Ammon's horn (tissue), 1 donor: ENCODE data around the gene DUSP28.

ENCODE experiments used
- DNase-seq: peaks from one replicate; pipeline ENCODE4 v3.0.0-alpha.2; 2016; ENCODE audit warnings: low spot score

DUSP28 gene

DNA sequence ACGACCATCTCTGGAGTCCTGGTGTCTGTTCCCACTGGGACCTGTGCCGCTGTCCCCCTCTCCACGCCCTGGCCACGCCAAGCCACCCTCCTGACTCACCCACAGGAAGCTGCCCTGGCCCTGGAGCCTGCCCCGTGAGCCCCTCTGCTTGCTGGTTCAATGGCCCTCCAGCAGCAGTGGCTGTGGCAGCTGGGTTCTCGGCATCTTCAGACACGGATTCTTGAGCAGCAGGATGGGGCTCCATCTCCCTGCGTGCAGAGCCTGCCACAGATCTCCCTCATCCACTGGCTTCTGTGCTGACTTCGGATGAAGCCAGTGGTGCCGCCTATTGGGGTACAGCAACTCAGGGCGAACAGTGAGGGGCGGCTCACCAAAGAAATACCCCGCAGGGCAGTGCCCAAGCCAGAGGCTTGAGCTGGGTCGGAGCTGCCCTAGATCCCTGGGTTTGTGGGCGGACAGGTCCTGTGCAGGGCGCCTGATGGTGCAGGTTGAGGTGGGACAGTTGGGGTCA, 40.3 kb downstream of the DUSP28 start:
- DNase-seq = no peak

DNA sequence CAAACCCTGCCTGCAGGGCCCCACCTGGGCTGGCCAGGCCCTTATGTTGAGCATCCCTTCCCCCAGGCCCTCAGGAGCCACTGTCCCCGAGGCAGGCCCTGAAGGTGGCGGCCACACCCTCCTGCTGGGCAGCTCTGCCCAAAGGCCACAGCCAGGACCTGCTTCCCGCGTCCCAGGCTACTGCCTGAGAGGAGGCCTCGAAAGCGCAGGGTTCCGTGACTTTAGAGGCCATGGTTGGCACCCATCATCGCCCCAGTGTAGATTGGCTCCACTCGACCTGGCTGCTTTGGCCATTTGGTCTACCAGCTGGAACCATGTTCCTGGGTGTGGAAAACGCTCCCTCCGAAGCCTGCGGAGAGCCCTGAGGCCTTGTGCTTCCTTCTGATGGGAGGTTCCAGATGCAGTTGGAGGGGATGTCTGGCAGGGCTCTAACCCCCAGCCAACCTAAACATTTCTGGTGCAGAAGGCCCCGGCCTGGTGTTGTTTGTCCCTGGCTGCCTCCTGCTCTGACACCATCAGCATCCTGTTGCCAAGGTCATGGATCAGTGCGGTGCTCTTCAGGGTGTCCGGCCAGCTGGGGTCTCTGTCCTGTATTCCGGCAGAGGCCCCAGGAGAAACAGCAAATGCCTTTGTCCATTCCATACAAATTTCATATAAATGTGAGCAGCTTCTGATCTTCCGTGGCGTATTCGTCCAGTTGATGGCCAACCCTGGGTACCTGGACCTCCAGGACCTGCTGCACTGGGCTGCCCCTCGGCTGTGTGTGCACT, 41.1 kb downstream of the DUSP28 start:
- DNase-seq = no peak

DNA sequence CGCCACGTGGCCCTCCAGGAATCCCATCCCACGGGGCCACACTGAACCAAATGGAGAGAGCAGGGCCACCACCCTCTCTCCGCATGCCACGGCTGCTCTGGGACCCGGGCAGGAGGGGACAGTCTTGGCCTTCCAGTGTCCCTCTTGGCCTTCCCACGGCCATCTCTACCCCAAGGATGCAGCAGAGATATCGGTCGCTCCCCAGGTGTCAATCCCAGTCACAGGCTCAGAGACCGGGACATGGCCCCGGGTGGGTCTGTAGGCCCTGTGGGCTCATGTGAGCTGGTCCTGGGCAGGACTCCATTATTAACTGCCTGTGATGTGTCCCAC, 41.6 kb downstream of the DUSP28 start:
- no peak for DNase-seq

DNA sequence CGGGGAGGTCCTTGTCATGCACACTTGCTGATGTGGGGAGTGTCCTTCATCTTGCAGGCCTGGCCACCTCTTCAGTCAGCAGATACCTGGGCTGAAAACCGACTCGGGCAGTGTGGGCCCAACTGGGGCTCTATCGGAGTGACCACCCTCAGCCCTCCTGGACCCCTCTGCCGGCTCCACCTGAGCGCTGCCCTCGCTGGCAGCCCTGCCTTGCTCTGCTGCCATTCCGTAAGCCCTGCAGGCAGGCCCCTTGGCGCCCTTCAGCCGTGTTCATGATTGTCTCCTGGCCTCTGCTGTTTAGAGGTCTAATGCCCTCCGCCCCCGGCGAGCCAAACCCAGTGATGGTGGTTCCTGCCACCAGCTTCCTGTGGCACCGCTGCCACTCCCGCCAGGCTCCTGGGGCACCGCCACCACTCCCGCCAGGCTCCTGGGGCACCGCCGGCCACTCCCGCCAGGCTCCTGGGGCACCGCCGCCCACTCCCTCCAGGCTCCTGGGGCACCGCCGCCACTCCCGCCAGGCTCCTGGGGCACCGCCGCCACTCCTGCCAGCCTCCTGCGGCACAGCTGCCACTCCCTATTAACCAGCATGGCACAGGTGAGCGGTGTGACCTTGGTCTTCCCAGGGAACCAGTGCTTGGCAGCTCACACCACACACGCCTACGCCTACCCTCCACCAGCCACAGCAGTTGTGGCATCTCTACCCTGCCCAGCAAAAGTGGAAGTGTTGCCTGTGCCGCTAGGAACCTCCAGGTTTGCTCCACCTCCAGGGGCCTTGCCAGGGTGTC, 42.3 kb downstream of the DUSP28 start:
- DNase-seq = no peak

DNA sequence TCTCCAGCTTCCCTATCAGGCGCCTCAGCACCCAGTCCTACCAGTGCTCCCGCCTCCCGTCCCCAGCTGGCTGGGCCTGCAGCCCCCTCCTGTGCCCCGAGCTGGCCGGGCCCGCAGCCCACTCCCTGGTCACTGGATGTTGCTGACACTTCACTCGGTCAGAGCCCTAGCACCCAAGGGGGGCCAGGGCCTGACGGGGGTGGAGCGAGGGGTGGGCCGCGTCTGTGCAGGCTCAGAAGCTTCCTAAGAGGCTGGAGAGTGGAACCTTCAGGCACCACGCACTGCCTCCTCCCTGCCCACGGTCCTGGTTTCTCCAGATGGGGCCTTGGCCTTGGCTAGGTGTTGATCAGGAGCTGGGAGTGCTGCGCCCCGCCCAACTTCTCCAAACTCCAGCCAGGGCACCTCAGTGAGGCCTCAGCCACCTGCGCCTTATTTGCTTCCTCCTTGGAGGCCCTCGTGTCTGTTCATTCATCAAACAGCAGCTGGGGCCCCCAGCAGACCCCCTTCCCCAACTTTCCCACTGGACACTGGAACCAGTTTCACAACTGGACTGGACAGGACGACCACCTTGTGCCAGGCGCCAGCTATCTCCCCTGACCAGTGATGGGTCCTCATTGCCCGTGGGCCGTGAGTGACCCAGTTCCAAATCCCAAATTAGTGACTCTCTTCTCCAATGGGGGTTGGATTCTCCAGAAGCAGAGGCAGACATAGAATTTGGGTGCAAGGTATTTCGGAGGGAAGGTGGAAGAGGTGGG, 43.1 kb downstream of the DUSP28 start:
- no peak for DNase-seq

DNA sequence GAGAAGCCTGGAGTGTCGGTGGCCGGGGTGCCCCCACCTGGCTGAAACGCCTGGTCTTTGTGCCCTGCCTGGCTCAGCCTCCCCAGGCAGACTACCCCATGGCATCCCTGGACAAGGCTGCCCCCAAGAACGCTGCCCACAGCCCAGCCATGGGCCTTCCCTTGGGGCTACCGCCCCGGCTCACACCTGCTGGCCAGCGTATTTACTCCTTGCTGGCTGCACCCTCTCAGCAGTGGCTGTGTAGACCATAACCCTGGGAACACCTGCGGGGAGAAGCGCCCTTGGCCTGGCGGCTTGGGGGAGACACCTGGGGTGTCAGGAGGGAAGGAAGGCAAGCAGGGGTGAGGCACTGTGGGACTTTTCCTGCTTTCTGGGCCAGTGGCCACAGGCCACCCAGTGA, 43.7 kb downstream of the DUSP28 start:
- DNase-seq = no peak

DNA sequence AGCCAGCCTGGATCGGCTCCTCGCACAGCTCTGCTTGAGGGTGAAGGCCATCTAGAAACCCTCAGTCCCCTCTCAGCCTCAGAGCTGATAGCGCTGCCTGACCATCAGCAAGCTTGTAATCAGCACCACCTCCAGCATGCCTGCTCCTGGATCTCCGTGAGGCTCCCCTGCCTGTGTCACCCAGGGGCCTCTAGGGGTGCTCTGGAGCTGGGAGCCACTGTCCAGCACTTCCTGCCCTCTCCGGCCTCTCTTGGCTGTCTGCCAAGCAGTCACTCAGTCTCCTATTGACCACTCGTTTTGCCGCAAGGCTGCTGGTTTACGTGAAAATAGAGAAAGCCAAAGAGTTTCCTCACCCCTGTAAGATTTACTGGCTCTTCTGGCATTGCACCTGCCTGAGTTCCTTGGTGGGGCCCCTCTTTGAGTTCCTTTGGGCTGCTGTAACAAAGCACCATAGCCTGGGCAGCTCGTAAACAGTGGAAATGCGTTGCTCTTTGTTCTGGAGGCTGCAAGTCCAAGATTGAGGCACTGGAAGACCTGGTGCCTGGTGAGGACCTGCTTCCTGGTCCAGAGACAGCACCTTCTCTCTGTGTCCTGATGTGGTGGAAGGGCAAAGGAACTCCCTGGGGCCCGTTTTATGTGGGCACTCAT, 44.3 kb downstream of the DUSP28 start:
- peak; percentile 91 for DNase-seq

DNA sequence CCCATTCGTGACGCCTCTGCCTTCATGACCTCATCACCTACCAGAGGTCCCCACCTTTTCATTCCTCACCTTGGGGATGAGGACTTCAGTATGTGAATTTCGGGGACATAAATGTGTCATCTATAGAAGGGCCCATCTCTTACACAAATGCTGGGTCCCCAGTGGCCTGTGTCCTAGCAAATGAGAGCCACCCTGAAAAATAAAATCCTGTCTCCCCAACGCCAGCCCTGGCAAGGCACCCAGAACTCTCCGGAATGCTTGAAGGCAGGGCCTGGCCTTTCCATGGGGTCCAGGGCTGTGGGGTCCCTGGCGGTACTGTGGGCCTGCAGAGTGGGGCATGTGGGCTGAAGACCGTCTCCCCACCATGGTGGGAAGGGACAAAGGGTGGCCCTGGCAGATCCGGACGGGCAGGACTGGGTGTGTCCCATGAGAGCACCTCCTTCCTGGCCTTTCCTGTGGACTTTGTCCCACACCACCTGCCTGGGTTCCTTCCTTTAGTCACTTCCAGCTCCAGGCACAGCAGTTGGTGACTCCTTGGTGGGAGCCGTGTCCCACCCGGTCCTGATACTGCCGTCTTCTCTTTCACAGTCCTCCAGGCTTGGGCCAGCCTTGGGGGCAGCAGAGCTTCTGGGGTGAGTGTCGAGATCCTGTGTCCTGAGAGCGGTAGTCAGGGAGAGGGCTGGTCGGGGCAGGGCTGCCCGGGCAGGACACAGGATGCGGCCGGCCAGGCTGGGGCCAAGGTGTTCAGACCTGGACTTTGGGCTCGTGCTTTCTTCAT, 45.0 kb downstream of the DUSP28 start:
- no peak for DNase-seq

DNA sequence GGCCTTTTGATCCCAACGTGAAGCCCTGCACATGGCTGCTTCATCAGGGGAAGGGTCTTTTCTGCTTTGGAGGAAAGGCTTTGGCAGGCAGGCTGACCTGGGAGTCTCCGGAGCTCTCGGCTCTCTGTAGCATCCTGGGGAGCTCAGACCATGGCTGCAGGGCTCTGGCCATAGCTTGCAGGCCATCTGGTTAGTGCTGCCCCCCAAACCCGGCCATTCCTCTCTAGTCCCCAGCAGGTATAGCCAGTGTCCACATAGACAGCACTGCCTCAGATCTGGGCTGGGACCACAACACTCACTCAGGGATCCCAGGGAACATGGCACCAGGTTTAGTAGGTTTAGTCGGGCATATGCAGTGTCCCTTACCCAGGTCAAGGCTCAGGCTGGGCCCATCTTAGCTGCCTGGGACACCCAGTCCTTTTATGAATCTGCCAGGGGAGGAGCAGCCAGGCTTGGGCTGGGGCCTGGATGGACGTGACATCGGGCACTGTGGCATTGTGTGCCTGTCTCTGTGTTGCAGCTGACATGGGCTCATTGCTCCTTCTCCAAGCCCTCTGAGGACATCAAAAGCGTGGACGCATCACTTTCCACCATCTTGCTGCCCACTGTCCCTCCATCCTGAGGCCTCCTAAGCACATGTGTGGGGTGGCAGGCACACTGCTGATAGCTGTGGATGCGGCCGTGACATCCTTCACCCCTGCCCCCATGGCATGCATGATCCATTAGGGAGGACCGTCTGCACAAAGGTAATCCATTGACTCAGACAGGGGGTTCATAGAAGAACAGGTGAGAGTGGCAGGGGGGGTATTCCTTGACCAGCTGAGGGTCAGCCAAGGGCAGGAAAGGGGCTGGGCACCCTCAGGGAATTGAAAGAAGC, 45.9 kb downstream of the DUSP28 start:
- DNase-seq = no peak

DNA sequence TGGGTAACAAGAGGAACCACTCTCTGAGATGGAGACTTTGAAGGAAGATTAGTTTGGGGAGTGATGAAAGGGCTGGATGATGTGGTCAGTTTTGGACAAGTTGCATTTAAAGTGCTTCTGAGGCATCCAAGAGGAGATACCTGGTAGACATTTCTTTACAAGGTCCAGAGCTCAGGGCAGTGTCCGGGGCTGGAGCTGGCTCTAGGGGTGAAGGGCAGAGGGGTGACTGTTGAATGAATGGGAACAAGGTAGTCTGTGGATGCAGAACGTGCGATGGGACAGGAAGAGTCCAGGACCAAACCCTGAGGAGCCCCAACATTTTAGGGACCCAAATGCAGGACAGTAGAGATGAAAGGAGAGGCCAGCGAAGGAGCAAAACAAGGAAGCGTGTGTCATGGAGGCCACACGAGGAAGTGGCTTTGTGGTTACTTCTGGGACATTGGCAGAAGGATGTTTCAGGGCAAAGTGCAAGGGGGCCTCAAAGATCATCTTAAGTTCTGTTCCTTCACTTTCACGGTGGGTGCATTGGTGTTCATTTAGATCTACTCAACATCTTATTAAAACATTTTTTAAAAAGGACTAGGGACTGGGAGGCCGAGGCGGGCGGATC, 51.5 kb downstream of the DUSP28 start:
- DNase-seq = no peak
